HG03469 (cell line): ENCODE results near the gene SECISBP2L.
A peak's percentile ranks its signal among the peaks of the same experiment; 100 is the strongest.

Experiments used
- ATAC-seq: cut with Tn5 transposase; IDR thresholded peaks from one replicate; pipeline ENCODE4 v1.9.1; 2021; ENCODE audit warnings: mild to moderate bottlenecking, moderate library complexity, moderate number of reproducible peaks; ENCODE audit not compliant: unreplicated experiment

SECISBP2L gene

DNA sequence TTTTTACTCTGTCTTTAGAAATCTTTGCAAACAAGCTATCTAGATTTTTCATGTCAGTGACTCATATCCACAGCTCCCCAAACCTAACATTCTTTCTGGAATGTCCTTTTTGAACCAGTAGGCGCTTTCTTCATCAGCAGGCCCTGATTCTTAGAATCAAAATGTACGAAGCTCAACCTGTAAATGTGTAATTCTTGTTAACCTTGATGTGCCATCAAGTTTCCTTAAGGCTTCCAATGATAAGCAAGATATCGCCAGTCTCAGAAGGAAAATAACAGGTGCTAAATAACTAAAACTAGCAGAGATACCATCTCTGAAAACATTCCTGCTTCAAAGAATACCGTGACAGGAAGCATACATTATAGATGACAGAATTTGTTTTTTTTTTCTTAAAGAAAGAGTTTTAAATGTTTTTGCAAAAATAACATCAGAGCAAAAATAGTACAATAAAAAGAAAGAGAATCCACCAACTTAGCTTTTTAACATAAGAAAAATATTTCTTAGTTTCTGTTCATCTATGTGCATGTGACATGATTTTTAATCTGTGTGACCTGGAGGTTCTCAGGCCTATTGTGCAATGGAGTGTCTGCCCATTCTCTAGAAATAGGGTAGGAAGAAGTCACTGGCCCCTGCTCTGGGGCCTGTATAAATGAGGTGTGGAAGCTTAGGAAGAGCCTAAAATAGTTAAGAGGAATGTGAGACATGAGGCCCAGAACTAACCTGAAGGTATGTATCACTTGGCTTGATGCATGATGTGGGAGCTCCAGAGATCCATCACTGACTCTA, 14.7 kb upstream of the SECISBP2L start:
- ATAC-seq = no peak

DNA sequence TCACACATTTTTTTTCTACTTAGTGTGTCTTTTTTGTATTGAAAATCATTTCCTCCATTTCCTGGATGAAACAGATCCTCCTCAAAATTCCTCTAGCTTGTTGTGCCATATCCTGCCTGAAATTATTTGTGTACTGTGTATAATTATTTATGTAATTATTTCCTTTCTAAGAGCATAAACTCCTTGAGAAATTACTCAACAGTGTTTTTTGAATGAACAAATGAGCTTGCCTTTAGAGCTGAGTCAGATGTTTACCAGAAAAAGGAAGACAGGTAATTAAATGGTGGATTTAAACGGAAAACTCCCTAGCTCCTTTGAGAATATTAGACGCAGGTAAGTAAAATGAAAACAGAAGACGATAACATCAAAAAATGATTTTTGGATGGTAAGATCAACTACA, 13.2 kb upstream of the SECISBP2L start:
- no peak for ATAC-seq

DNA sequence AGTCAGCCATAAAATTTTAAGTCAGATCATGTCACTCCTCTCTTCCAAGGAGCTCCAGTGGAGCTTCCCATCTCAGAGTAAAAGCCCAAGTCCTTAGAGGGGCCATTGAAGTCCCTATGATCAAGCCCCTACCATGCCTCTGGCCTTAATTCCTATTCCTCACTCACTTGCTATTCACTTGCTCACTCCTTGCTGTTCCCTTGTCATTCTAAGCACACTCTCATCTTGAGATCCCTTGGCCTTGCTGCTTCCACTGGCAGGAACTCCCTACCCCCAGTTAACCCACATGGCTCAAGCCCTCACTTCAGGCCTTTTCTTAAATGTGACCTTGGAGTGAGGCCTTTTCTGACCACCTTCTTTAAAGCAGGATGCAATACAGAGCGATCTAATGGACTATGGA, 12.3 kb upstream of the SECISBP2L start:
- ATAC-seq = no peak

DNA sequence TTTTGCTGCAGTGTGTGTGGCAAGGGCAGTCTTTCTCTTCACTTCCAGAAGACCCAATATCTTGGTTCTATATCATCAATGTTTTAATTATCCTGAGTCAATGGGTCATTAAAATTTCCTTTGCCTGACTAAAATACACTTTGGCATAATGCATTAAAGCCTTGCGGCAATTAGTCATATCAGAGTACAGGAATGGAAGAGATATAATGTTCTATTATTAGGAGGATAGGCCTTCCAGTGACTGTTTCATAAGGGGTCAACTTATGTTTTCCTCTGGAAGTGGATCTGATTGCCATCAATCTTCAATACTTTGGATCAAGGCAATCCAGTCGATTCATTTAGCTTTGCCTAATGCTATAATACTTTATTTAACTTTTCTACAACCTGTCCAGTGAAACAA, 9.4 kb upstream of the SECISBP2L start:
- no peak for ATAC-seq

DNA sequence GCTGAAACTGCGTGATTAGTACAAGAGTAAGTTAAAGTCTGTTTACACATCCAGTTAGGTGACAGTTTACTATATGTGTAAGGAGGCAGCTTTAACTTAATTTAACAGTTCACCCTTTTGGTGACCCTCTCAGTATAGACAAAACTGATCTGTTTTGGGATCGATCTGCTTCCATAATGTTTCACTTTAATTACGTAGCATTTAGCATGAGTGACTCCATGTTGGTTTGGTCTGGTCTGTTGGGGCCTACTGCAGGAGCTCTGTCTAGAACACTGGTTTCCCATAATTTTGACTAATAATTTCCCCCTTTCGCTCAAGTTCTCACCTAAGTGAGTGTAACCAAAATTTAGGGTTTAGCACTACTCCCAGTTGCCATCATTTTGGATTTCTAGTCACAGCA, 6.4 kb upstream of the SECISBP2L start:
- no peak for ATAC-seq

DNA sequence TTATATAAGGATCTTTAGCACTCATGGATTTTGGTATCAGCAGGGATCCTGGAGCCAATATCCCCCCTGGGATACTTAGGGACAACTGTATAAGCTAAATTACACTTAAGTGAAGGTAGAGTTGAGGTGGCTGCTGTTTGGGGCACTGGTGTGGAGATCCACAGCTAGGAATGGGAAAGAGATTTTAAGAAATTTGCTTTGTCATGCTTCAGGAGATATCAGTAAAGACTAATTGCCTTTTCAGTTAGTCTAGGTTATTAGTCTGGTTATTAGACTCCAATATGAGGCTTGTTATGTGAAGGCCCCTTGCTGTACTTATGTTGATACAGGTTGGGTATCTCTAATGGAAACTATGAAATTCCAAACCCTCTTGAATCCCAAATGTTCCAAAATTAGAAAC, 1.2 kb upstream of the SECISBP2L start:
- no peak for ATAC-seq

DNA sequence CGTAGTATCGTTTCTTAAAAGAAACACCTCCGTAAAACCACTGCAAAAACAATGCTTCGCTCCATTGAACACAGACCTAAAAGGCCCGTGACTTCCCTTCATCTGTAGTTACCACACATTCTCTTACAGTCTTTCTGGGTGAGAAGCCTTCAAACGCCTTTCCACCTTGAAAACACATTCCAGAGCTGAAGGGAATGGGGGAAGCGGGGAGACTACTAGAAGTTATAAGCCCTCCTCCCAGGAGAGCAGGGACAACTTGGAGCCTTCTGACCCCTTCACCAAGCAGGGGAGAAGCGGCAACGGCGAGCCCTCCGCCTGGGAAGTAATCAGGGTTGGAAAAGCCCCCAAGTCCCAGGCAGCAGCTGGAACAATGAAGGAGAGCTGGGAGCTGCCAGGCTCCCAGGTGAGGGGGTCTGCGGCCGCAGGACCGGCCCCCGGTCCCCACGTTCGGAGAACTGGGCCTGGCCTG, 461 bp downstream of the SECISBP2L start:
- ATAC-seq = peak; percentile 28

DNA sequence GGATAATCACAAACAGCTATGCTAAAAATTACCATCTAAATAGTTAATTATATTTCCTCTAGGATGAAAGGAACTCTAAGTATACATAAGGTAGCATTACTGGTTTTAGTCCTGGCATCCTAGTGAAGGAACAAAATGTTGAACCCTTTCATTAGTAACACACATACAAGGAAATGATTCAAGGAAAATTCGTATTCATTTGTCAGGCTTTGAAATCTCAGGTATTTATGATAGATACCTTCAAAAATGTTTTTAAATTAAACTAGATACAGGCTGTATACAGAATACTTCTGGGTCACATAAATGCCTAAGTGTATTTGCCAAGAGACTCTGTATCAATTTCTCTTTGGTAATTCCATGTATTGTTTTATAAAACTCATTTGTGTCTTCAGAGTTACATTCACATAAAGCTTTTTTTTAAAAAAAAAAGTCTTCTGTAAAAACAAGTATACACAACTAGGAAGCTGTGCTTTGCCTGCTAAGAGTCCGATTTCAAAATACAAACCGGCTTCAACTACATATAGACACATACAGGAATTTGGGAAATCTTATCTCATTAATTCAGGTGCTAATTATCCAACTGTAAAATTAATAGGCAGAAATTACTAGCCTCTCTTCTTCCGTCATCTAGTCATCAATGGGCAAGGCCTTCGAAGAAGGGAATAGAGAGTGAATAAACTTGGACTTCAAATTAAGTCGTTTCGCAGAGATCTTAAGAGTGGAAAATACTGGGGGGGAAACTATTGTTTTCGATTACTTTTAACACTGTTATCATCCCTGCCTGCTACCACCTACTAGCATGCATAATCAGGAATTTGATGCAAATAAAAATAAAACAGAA, 1.3 kb downstream of the SECISBP2L start:
- no peak for ATAC-seq

DNA sequence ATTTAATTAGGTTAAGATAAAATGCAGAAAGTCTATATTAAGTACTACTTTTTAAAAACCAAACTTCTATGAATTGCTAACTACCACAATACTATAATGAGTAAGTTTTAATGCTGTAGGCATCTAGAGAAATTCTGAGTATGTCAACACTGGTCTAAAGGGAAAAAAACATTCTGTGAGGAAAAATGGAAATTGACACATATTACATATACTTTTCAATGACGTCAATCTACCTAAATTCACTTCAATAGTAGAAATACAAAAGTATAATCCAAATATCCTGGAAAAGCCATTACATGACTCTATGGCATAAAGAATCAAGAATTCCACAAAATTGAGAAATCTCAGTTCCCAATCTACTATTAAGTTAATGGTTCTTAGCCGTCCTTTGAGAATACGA, 2.2 kb downstream of the SECISBP2L start:
- no peak for ATAC-seq

DNA sequence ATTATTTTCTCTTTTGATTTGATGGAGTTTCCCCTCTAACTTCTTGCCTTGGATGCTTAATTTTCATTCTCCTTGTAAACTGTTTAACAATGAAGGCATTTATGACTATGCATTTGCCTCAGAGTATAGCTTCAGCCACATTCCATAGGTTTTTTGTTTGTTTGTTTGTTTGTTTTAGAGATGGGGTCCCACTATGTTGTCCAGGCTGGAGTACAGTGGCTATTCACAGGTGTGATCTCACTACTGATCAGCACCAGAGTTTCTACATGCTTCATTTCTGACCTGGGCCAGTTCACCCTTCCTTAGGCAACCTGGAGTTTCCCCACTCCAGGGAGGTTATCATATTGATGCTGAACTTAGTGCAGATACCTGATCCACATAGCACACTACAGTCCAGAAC, 4.1 kb downstream of the SECISBP2L start:
- no peak for ATAC-seq

DNA sequence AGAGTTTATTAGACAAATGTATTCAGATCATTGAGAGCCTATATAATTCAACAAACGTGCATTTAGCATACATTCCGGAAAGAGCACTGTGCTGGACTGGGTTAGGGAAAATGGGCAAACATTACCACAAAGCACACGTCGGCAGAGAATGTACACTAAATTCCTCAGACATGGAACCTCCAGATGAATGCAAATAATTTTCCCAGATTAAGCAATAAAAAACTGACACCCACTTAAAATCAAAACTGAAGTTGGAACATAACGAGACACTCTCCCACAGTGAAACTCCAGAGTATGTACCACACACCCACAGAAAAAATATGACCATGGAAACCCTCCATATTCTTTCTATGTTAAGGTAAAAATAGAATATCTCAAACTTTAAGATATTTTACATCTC, 4.8 kb downstream of the SECISBP2L start:
- no peak for ATAC-seq

DNA sequence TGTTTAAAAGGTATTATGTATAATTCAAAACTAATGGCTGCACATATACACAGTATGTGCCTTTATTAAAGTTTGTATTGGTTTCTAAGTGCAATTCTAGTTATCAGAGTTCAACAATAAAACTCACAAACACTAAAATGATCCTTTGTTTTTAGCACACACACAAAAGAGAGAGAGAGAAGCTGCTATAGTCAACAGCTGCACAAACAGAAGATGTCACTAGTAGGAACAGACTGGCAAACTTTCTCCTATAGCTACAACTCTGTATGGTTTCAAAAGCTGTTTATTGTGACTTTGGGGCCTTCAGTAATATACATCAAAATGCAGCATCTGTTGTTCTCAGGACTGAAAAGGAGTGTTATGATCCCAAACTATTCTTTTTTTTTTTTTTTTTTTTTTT, 6.1 kb downstream of the SECISBP2L start:
- no peak for ATAC-seq

DNA sequence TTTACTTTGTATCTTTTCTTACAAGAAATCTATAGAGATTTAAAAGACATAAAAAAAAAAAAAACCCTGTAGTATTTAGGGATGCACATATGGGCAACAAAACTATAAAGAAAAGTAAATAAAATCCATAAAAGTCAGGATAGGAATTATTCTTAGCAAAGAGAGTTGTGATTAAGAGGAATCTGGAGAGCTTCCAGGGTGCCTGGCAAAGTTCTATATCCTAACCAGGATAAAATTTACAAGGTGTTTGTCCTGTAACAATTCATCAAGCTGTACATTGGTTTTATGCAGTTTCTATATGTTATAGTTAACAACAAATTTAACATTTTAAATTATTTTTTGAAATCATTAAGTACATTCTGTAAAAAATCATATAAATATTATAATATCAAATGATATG, 7.9 kb downstream of the SECISBP2L start:
- no peak for ATAC-seq

DNA sequence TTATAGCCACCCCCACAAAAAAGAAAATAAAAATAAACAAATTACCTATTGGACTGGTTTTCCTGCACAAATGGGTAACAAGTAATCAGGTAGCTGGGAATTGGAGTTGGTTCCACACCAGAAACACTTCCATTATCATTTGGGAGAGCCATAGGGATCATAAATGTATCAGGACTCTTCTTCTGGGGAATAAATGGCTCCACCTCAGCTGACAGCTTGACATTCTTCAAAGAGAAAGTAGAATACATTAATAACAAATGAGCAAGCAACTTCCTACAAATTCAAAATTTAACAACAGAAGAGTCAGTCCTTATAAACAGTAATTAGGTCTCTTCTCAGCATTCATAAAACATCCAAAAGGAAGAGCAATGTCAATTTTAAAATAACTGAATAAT, 8.7 kb downstream of the SECISBP2L start:
- no peak for ATAC-seq

DNA sequence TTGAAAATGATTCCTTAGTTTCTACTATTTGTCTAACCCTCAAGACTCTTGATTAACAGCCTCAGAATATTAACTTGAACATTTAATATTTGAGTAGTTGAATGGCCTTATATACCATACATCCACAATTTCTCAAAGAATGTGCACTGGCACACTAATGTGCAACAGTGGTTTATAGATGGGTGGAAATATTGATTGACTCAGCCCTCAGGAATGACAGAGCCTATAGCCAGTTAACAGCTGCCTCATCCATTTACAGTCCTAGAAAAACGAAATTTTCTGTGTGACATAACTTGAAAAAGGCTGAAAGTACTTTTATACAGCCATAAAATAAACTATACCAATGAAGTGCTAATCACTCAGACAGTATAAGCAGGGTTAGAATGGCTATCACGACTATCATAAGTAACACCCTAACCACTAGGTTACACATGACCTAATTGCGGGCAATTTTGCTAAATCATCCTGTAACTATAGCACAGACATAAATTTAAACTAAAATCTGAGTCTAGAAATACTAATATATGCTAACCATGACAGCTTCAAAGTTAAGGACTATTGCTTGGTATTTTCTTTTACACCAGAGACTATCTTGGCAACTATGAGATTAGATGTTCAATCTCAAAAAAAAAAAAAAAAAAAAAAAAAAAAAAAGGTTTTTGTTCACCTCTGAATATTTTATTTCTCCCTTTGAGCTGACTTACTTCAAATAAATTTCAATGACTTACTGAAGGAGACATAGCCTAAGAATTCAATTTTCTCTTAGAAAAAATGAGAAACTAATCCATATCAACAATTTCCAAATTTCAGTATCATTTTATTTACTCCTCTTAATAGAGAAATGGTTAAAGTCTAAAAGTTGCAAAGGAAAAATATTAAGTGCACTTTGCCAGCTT, 9.3 kb downstream of the SECISBP2L start:
- no peak for ATAC-seq

DNA sequence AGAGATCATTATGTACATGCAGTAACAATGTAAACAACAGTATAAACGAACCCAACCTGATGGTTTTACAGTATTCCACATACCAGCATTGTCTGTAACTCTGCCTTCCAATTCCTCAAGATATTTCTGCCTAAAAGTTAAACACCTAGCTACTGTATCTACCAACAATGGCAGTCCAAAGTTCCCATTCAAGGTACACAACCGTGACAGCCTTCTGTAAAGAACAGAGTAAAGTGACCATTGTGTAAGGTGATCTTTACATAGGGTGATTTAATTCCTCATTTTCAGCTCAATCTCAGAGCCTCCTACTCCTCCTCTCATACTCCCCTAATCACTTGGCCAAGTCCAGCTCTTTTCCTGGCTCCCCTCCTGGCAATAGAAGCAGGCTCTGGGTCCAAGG, 10.4 kb downstream of the SECISBP2L start:
- no peak for ATAC-seq

DNA sequence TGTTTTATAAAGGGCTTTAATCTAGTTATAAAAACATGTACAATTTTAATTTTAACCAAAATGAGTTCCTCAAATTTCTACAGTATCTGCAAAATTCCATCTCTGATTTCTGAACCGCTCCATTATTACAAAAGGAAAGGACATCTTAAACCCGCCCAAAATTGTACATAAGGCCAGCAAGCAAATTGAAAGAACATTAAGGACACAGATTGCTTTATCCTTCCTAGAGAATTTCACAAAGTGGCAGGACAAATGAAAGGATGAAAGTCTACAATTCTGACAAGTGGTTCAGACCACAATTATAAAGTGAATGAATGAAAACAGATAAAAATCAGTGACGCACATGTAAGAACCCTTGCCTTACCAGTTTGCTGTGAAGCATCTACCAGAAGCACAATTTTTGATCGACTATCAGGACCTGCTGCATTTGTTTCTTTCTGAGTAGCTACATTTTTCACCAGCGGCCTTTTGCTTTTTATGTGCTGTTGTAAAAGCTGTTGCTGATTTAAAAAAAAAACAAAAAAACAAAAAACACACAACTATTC, 13.6 kb downstream of the SECISBP2L start:
- no peak for ATAC-seq

DNA sequence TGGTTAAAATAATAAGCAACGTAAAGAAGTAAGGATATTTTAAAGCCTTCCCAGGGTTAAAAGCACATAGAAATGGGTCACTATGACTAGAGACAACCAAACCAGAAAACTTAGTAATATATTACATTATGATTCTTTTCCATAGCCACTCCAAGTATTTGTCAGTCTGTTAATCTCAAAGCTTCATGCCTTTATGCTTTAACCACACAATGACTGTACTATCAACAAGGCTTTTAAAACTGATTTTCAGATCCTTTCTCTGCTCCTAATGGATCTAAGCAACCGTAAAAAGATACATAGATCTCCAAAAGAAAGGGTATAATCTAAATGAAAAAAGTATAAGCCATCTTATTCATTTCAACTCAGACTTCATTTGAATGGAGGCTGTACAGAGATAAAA, 14.4 kb downstream of the SECISBP2L start:
- ATAC-seq = no peak

DNA sequence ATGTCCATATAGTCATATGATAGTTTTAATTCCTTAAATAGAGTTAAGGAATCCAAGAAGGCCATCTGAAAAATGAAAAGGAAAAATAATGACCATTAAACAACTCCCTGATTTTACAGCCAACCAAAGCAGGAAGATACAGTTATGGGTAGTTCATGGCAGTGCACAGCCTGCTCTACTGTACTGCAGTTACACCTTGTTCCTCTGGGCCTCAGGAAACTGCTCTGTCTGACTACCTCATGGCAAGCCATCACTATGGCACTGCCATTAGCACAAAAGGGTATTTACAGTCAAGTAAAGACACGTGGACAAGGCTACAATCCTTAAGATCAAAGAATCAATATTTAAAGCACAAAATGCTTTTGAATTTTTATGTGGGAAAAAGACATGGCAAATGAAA, 19.5 kb downstream of the SECISBP2L start:
- no peak for ATAC-seq

DNA sequence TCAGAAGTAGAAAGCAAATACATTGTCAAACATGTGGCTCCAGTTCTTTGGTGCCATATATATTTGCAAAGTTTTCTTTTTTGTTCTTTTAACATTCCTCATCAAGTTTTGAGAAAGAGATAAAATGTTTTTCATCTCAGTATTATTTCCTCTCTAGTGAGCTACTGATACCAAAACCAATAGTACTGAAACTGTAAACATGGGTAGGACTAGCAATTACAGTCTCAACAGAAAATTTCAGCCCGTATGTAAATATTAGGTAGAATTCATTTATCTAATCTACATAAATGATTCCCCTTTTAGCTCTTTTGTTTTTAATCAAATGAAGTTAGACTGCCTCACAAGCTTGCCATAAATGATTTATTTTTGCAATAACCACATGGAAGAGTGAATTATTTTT, 21.4 kb downstream of the SECISBP2L start:
- ATAC-seq = no peak

DNA sequence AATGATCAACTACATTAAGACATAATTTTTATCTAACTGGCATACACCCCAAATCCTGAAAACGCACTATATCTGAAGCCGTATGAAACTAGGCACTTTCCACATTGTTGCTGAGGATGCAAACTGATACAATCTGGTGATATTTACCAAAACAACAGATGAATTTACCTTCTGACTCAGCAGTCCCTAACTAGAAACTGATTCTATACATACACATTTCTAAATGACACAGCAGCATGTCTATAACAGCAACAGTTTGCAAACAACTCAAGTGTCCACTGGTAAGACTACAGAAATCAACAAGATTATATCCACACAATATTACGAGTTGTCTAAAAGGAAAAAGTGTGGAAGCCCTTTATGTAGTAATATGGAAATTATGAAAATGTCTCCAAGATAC, 22.9 kb downstream of the SECISBP2L start:
- ATAC-seq = peak; percentile 71
